Lower leg skin (tissue), 4 donors: ENCODE measurements around the gene SMG6. TPM values are rescaled to one million over a fixed set of nuclear protein-coding genes. Genes with fewer than 3 reads are reported as not detected.

Experiments used
- DNase-seq, 2 donors: peaks; one replicate each; pipeline ENCODE4 v3.0.0-alpha.2; 2019; ENCODE audit warnings: low spot score in 2 of 2
- H3K4me3 ChIP-seq: fragments of 200-600 bp; sonication (generic); 2 replicates; pipeline ENCODE4 v1.5.1; 2017; ENCODE audit warnings: mild to moderate bottlenecking, low read depth; ENCODE audit not compliant: poor library complexity, severe bottlenecking
- CTCF ChIP-seq, 3 donors: fragments of 450-650 bp; IDR thresholded peaks; one replicate each; pipeline ENCODE4 v1.5.1; 2016; ENCODE audit warnings: antibody characterized with exemption in 3 of 3, mild to moderate bottlenecking in 3 of 3, moderate library complexity in 2 of 3
- POLR2A ChIP-seq, 2 donors: fragments of 450-650 bp; IDR thresholded peaks; one replicate each; pipeline ENCODE4 v1.6.1; 2016 to 2017; ENCODE audit warnings: antibody characterized with exemption in 2 of 2, mild to moderate bottlenecking in 1 of 2, moderate library complexity in 1 of 2
- WGBS, 2 donors: methylation state at CpG; one replicate each; pipeline ENCODE4 v1.1.5; 2018; 5-methylcytosine and 5-hydroxymethylcytosine counted together
- intact Hi-C: fragments of 100-400 bp; cut with DNase I; formaldehyde crosslinking; loops from one replicate; pipeline ENCODE4 v1.15.0; 2023; ENCODE audit warnings: low total_unique reads
- total RNA-seq, 4 donors: library from RNA; depleted of rRNA; stranded (reverse); fragments of >200 nt; gene quantifications; one replicate each; pipeline ENCODE4 v1.1.0, GENCODE V29; 2016

SMG6 gene
- total RNA-seq, 4 donors from 2014 or later, result 22.5 to 54.6 (median 29.5) TPM

GRCh38 chr17:2188971-2189630, 114.5 kb downstream of the SMG6 start:
- WGBS, 2 donors, result 50 to 66% methylated on average over 8 of the region's 8 CpGs
- DNase-seq, result no peak
- no peak overlapping the region for H3K4me3 ChIP-seq
- TF ChIP-seq POLR2A (IDR thresholded peaks at IDR 0.05) (no peak), CTCF (IDR thresholded peaks at IDR 0.05) (no peak)
- intact Hi-C loops, result no loop called here

- 75 to 79% methylated on average over 5 of the region's 5 CpGs for WGBS, 2 donors
- intact Hi-C loops, result no loop called here
- no peak for DNase-seq
- H3K4me3 ChIP-seq, result no peak overlapping the region
- TF ChIP-seq CTCF (IDR thresholded peaks at IDR 0.05), result no peak
- no peak for TF ChIP-seq POLR2A (IDR thresholded peaks at IDR 0.05)
These were observed 115.8 kb downstream of the SMG6 start for GRCh38 chr17:2187758-2188157.

GRCh38 chr17:2186937-2187336, 116.6 kb downstream of the SMG6 start:
- TF ChIP-seq CTCF (IDR thresholded peaks at IDR 0.05), result no peak
- no peak for TF ChIP-seq POLR2A (IDR thresholded peaks at IDR 0.05)
- WGBS, 2 donors, result 91 to 93% methylated on average over 4 of the region's 4 CpGs
- intact Hi-C loops, result no loop called here

GRCh38 chr17:2184993-2185931, 118.3 kb downstream of the SMG6 start:
- TF ChIP-seq POLR2A (IDR thresholded peaks at IDR 0.05), result no peak
- TF ChIP-seq CTCF (IDR thresholded peaks at IDR 0.05), result no peak
- no peak for DNase-seq
- intact Hi-C loops, result no loop called here
- WGBS, 2 donors, result 92% methylated on average over 19 of the region's 19 CpGs
- no peak overlapping the region for H3K4me3 ChIP-seq

More at GRCh38 chr17:2186937-2187336, 116.6 kb downstream of the SMG6 start:
- no peak overlapping the region for H3K4me3 ChIP-seq
- DNase-seq, result no peak

GRCh38 chr17:2183346-2183745, 120.2 kb downstream of the SMG6 start:
- DNase-seq, result no peak
- no peak for TF ChIP-seq CTCF (IDR thresholded peaks at IDR 0.05)
- TF ChIP-seq POLR2A (IDR thresholded peaks at IDR 0.05), result no peak
- WGBS, 2 donors, result 79 to 84% methylated on average over 5 of the region's 5 CpGs
- H3K4me3 ChIP-seq, result no peak overlapping the region
- intact Hi-C loops, result no loop called here
